Measurements from ENCODE around the gene NELFB.

The NELFB gene

GRCh38 chr9:137254624-137255447 is at the start of gene NELFB:
Gene NELFB (plus strand): TSS chr9:137255327.
- peak; percentile 76 for DNase-seq

GRCh38 chr9:137206602-137207001 is 48.5 kb upstream of the NELFB start:
- no peak for DNase-seq

- DNase-seq = no peak
Measured at GRCh38 chr9:137211532-137211931, 43.6 kb upstream of the NELFB start.

- DNase-seq = no peak
Measured at GRCh38 chr9:137212520-137212919, 42.6 kb upstream of the NELFB start.

GRCh38 chr9:137213160-137214060 is 41.7 kb upstream of the NELFB start:
- DNase-seq = peak; percentile 11

GRCh38 chr9:137214620-137215019 is 40.5 kb upstream of the NELFB start:
- DNase-seq = no peak

GRCh38 chr9:137215196-137215986 is 39.7 kb upstream of the NELFB start:
- no peak for DNase-seq

- no peak for DNase-seq
Measured at GRCh38 chr9:137216188-137216965, 38.8 kb upstream of the NELFB start.

GRCh38 chr9:137217276-137218211 is 37.6 kb upstream of the NELFB start:
- peak; percentile 64 for DNase-seq

- no peak for DNase-seq
Measured at GRCh38 chr9:137218212-137218753, 36.8 kb upstream of the NELFB start.

- DNase-seq = no peak
Measured at GRCh38 chr9:137218754-137219271, 36.3 kb upstream of the NELFB start.

GRCh38 chr9:137219757-137220316 is 35.3 kb upstream of the NELFB start:
- no peak for DNase-seq

- DNase-seq = no peak
Measured at GRCh38 chr9:137220317-137221094, 34.6 kb upstream of the NELFB start.

GRCh38 chr9:137221095-137221505 is 34.0 kb upstream of the NELFB start:
- DNase-seq = no peak

- no peak for DNase-seq
Measured at GRCh38 chr9:137221506-137222111, 33.5 kb upstream of the NELFB start.

- DNase-seq = no peak
Measured at GRCh38 chr9:137222190-137223077, 32.7 kb upstream of the NELFB start, which contains the start of gene RNF208. Gene RNF208 (minus strand): TSS chr9:137222240. CDS start chr9:137221212, 1,028 bp downstream.

All from NCI-H1105 treated with DMSO at 0.1 percent for 48 hours (cell line).